Peyer's patch (tissue), 4 donors: ENCODE data around the gene MED7. TPM values are rescaled to one million over a fixed set of nuclear protein-coding genes. Genes with fewer than 3 reads are reported as not detected.
A peak's percentile ranks its signal among the peaks of the same experiment; 100 is the strongest.

Experiments
- DNase-seq, 3 donors: peaks; one replicate each; pipeline ENCODE4 v3.0.0-alpha.2; 2017 to 2019
- H3K27ac ChIP-seq, 4 donors: fragments of 200-600 bp; sonication (generic); one replicate each; pipeline ENCODE4 v1.5.1; 2016 to 2019
- H3K27me3 ChIP-seq, 2 donors: fragments of 200-600 bp; sonication (generic); one replicate each; pipeline ENCODE4 v1.5.1; 2019
- H3K36me3 ChIP-seq, 3 donors: fragments of 200-600 bp; sonication (generic); one replicate each; pipeline ENCODE4 v1.5.1; 2016 to 2019
- H3K4me1 ChIP-seq, 4 donors: fragments of 200-600 bp; sonication (generic); one replicate each; pipeline ENCODE4 v1.5.1; 2016 to 2019
- H3K4me3 ChIP-seq, 4 donors: fragments of 200-600 bp; sonication (generic); 1 replicate in 3 of 4; 2 replicates in 1 of 4; pipeline ENCODE4 v1.5.1; 2016 to 2019; ENCODE audit warnings: mild to moderate bottlenecking in 1 of 4
- H3K9me3 ChIP-seq, 4 donors: fragments of 200-600 bp; sonication (generic); one replicate each; pipeline ENCODE4 v1.5.1; 2016 to 2019; ENCODE audit warnings: mild to moderate bottlenecking in 1 of 4
- CTCF ChIP-seq, 6 experiments: fragments of 450-650 bp in 4 of 6; fragments of 200-600 bp in 2 of 6; sonication (generic) in 1 of 6; IDR thresholded peaks; one replicate each; pipeline ENCODE4 v1.5.1; 2017 to 2019; ENCODE audit warnings: antibody characterized with exemption in 6 of 6, mild to moderate bottlenecking in 3 of 6, moderate library complexity in 1 of 6
- POLR2A ChIP-seq, 2 donors: fragments of 450-650 bp; IDR thresholded peaks; one replicate each; pipeline ENCODE4 v1.5.1; 2017; ENCODE audit warnings: antibody characterized with exemption in 2 of 2, mild to moderate bottlenecking in 2 of 2, moderate library complexity in 2 of 2
- total RNA-seq, 4 donors: library from RNA; depleted of rRNA; stranded (reverse); fragments of >200 nt; gene quantifications; one replicate each; pipeline ENCODE4 v1.1.0, GENCODE V29; 2016

MED7 gene
- total RNA-seq, 4 donors from 2014 or later, result 6.7 to 12.4 (median 7.3) TPM

GRCh38 chr5:157108976-157109375 is 33.7 kb downstream of the MED7 start, which contains the start of gene HAVCR2:
TSS of gene HAVCR2 (minus strand) at chr5:157109044. CDS start at chr5:157108983, 61 bp downstream.
- Histone ChIP-seq H3K4me1 (peaks cover 0 to 5% (median 0%) of the 10 kb centered on the region in 4 donors), H3K9me3 (no peaks in the 10 kb centered on the region), H3K27me3 (no peaks in the 10 kb centered on the region), H3K4me3 (peak within 1 kb of the TSS; percentile 5 to 19 (median 10)), H3K36me3 (no peaks in the 10 kb centered on the region), H3K27ac (peak within 1 kb of the TSS; percentile 66 to 73 (median 70))
- peak in 2 of 3 donors; percentile 75 to 84 for DNase-seq
- TF ChIP-seq CTCF (IDR thresholded peaks at IDR 0.05), result no peak
- TF ChIP-seq POLR2A (IDR thresholded peaks at IDR 0.05), result peak in 1 of 2 donors; percentile 43

GRCh38 chr5:157107508-157107907 is 35.2 kb downstream of the MED7 start:
- Histone ChIP-seq H3K4me1 (peaks cover 0 to 5% (median 0%) of the 10 kb centered on the region in 4 donors), H3K27ac (no peak overlapping the region), H3K27me3 (no peaks in the 10 kb centered on the region), H3K9me3 (no peaks in the 10 kb centered on the region), H3K36me3 (no peaks in the 10 kb centered on the region), H3K4me3 (peak overlapping the region in 1 of 4 donors; percentile 13)
- no peak for DNase-seq
- TF ChIP-seq POLR2A (IDR thresholded peaks at IDR 0.05), result no peak
- no peak for TF ChIP-seq CTCF (IDR thresholded peaks at IDR 0.05)

GRCh38 chr5:157106630-157107461 is 35.8 kb downstream of the MED7 start:
- H3K27ac ChIP-seq, result peak overlapping the region in 2 of 4 donors; percentile 14 to 38
- H3K4me3 ChIP-seq, result peak overlapping the region in 1 of 4 donors; percentile 13
- H3K27me3 ChIP-seq, result no peaks in the 10 kb centered on the region
- no peaks in the 10 kb centered on the region for H3K36me3 ChIP-seq
- peak in 2 of 3 donors; percentile 39 to 53 for DNase-seq
- TF ChIP-seq POLR2A (IDR thresholded peaks at IDR 0.05), result no peak
- TF ChIP-seq CTCF (IDR thresholded peaks at IDR 0.05), result no peak
- no peaks in the 10 kb centered on the region for H3K9me3 ChIP-seq
- peaks cover 0 to 5% (median 0%) of the 10 kb centered on the region in 4 donors for H3K4me1 ChIP-seq

- no peak for TF ChIP-seq CTCF (IDR thresholded peaks at IDR 0.05)
- TF ChIP-seq POLR2A (IDR thresholded peaks at IDR 0.05), result no peak
- H3K27me3 ChIP-seq, result no peaks in the 10 kb centered on the region
- H3K9me3 ChIP-seq, result no peaks in the 10 kb centered on the region
- H3K27ac ChIP-seq, result no peak overlapping the region
- H3K4me1 ChIP-seq, result no peaks in the 10 kb centered on the region
- H3K36me3 ChIP-seq, result no peaks in the 10 kb centered on the region
- DNase-seq, result no peak
- H3K4me3 ChIP-seq, result no peak overlapping the region
These were observed 42.5 kb downstream of the MED7 start for GRCh38 chr5:157100140-157100679.

GRCh38 chr5:157088342-157088990 is 54.2 kb downstream of the MED7 start:
- no peak for DNase-seq
- Histone ChIP-seq H3K27me3 (no peaks in the 10 kb centered on the region), H3K36me3 (no peaks in the 10 kb centered on the region), H3K27ac (no peak overlapping the region), H3K9me3 (no peaks in the 10 kb centered on the region), H3K4me1 (no peaks in the 10 kb centered on the region), H3K4me3 (no peak overlapping the region)
- TF ChIP-seq CTCF (IDR thresholded peaks at IDR 0.05) (no peak), POLR2A (IDR thresholded peaks at IDR 0.05) (no peak)

Other genes with a start within 250 kb of the MED7 start
- 1 to 10 TPM in 1 of 4 donors, not detected in 3; 2.5 TPM for gene TIMD4, start 179.6 kb downstream of the MED7 start, total RNA-seq
- not detected for gene HAVCR1, start 83.7 kb downstream of the MED7 start, total RNA-seq
- gene HAVCR2, start 33.8 kb downstream of the MED7 start, total RNA-seq, result 1 to 10 TPM in 2 of 4 donors, under 1 TPM in 2; 0.38 to 9.9 (median 3.8) TPM
- not detected for gene GARIN3, start 23.4 kb upstream of the MED7 start, total RNA-seq
- gene ITK, start 38.0 kb upstream of the MED7 start, total RNA-seq, result 10 to 100 TPM in 1 of 4 donors, 1 to 10 TPM in 3; 6.7 to 16.5 (median 6.9) TPM
- gene CYFIP2, start 123.3 kb upstream of the MED7 start, total RNA-seq, result 100 to 1,000 TPM in 1 of 4 donors, 10 to 100 TPM in 3; 46.5 to 155 (median 57.2) TPM